CD14-positive monocyte (primary cell): Measurements from ENCODE around the gene SEC16A. TPM values are rescaled to one million over a fixed set of nuclear protein-coding genes. Genes with fewer than 3 reads are reported as not detected.

ENCODE experiments used
- DNase-seq, 3 donors: peaks; one replicate each; pipeline ENCODE4 v3.0.0-alpha.2; 2011 to 2022
- H2AFZ ChIP-seq: 2 replicates; pipeline ENCODE4 v1.6.0; 2012; ENCODE audit warnings: mild to moderate bottlenecking, low read depth, low read length, inconsistent platforms; ENCODE audit not compliant: insufficient read depth, poor library complexity, severe bottlenecking
- H3K27ac ChIP-seq, 2 donors: 1 replicate in 1 of 2; 2 replicates in 1 of 2; pipeline ENCODE4 v1.5.1; 2012 to 2013; ENCODE audit warnings: low read length in 2 of 2, control low read depth in 1 of 2, inconsistent platforms in 1 of 2, low read depth in 1 of 2, mild to moderate bottlenecking in 1 of 2
- H3K27me3 ChIP-seq, 2 donors: one replicate each; pipeline versions ENCODE4 v1.6.0 to v1.6.1; 2011 to 2013; ENCODE audit warnings: low read length in 2 of 2; ENCODE audit not compliant: control insufficient read depth in 2 of 2, insufficient read depth in 2 of 2
- H3K36me3 ChIP-seq, 2 donors: replicated peaks in 1 of 2; 1 replicate in 1 of 2; 2 replicates in 1 of 2; pipeline versions ENCODE4 v1.5.1 to v1.6.1; 2012 to 2013; ENCODE audit warnings: low read length in 2 of 2, control low read depth in 1 of 2, inconsistent platforms in 1 of 2, mild to moderate bottlenecking in 1 of 2; ENCODE audit not compliant: insufficient read depth in 2 of 2, control insufficient read depth in 1 of 2
- H3K4me1 ChIP-seq, 2 donors: 1 replicate in 1 of 2; 2 replicates in 1 of 2; pipeline versions ENCODE4 v1.5.1 to v1.6.1; 2012 to 2013; ENCODE audit warnings: low read length in 2 of 2, control low read depth in 1 of 2, inconsistent platforms in 1 of 2, mild to moderate bottlenecking in 1 of 2, moderate library complexity in 1 of 2; ENCODE audit not compliant: insufficient read depth in 2 of 2, control insufficient read depth in 1 of 2
- H3K4me2 ChIP-seq: replicated peaks from 2 replicates; pipeline ENCODE3; 2012; ENCODE audit warnings: low read length, moderate library complexity, mild to moderate bottlenecking; ENCODE audit not compliant: poor library complexity, severe bottlenecking; ENCODE audit errors: extremely low read depth
- H3K4me3 ChIP-seq, 3 experiments: fragments of 200-600 bp in 1 of 3; sonication (generic) in 1 of 3; replicated peaks in 1 of 3; 1 replicate in 2 of 3; 2 replicates in 1 of 3; pipeline ENCODE4 v1.5.1; 2011 to 2013; ENCODE audit warnings: low read length in 3 of 3, mild to moderate bottlenecking in 3 of 3, control low read depth in 2 of 3, low read depth in 2 of 3, inconsistent platforms in 1 of 3, moderate library complexity in 1 of 3
- H3K79me2 ChIP-seq: 2 replicates; pipeline ENCODE4 v1.6.0; 2012; ENCODE audit warnings: mild to moderate bottlenecking, control low read depth, inconsistent platforms, low read length, moderate library complexity; ENCODE audit not compliant: insufficient read depth
- H3K9ac ChIP-seq: 2 replicates; pipeline ENCODE4 v1.6.0; 2017; ENCODE audit warnings: low read length, mild to moderate bottlenecking; ENCODE audit not compliant: insufficient read depth, poor library complexity, severe bottlenecking
- H3K9me3 ChIP-seq, 2 donors: replicated peaks in 1 of 2; 1 replicate in 1 of 2; 2 replicates in 1 of 2; pipeline versions ENCODE4 v1.5.1 to v1.6.1; 2012 to 2013; ENCODE audit warnings: low read length in 2 of 2, control low read depth in 1 of 2; ENCODE audit not compliant: control insufficient read depth in 1 of 2, insufficient read depth in 1 of 2
- H4K20me1 ChIP-seq: 2 replicates; pipeline ENCODE4 v1.6.0; 2012; ENCODE audit warnings: mild to moderate bottlenecking, low read length, control low read depth, moderate library complexity; ENCODE audit not compliant: insufficient read depth
- H3K27ac Mint-ChIP-seq, 7 donors: one replicate each; pipeline ENCODE4 v1.8.0; 2020; ENCODE audit warnings: mild to moderate bottlenecking in 7 of 7, mixed read lengths in 7 of 7, moderate library complexity in 6 of 7, inconsistent platforms in 2 of 7
- H3K27me3 Mint-ChIP-seq, 3 donors: one replicate each; pipeline ENCODE4 v1.8.0; 2021 to 2022; ENCODE audit warnings: low read depth in 3 of 3, mild to moderate bottlenecking in 3 of 3, mixed read lengths in 3 of 3, moderate library complexity in 3 of 3, inconsistent platforms in 1 of 3
- H3K36me3 Mint-ChIP-seq, 2 donors: one replicate each; pipeline ENCODE4 v1.8.0; 2020; ENCODE audit warnings: mixed read lengths in 2 of 2, inconsistent platforms in 1 of 2, mild to moderate bottlenecking in 1 of 2
- H3K4me1 Mint-ChIP-seq: one replicate; pipeline ENCODE4 v1.8.0; 2020; ENCODE audit warnings: mild to moderate bottlenecking, mixed read lengths
- H3K4me3 Mint-ChIP-seq, 2 donors: one replicate each; pipeline ENCODE4 v1.8.0; 2020; ENCODE audit warnings: mild to moderate bottlenecking in 2 of 2, mixed read lengths in 2 of 2, moderate library complexity in 1 of 2
- H3K9me3 Mint-ChIP-seq, 7 donors: one replicate each; pipeline ENCODE4 v1.8.0; 2020 to 2022; ENCODE audit warnings: mixed read lengths in 7 of 7, mild to moderate bottlenecking in 6 of 7, moderate library complexity in 6 of 7, inconsistent platforms in 2 of 7
- CTCF ChIP-seq: fragments of 200-600 bp; IDR thresholded peaks from one replicate; pipeline ENCODE4 v1.8.0; 2022; ENCODE audit warnings: antibody characterized with exemption, mild to moderate bottlenecking
- WGBS: methylation state at CpG from one replicate; pipeline ENCODE4 v1.1.5; 2013; ENCODE audit warnings: missing lambda C conversion rate; ENCODE audit not compliant: insufficient coverage; 5-methylcytosine and 5-hydroxymethylcytosine counted together
- intact Hi-C, 2 donors: fragments of 100-400 bp; cut with micrococcal nuclease; formaldehyde crosslinking; loops; one replicate each; pipeline versions ENCODE4 v1.15.0 to v1.15.1; 2023
- polyA plus RNA-seq, 3 donors: library from polyadenylated mRNA; depleted of rRNA in 1 of 3; unstranded in 2 of 3; stranded (reverse) in 1 of 3; fragments of 300-500 nt in 2 of 3; fragments of >200 nt in 1 of 3; fragmentation: Illumina TruSeq in 2 of 3; gene quantifications; 1 replicate in 2 of 3; 2 replicates in 1 of 3; pipeline ENCODE4 v1.2.3, GENCODE V29; 2012 to 2021

Gene SEC16A
- polyA plus RNA-seq, 3 donors = 11.1 to 36.8 (median 19.1) TPM

GRCh38 chr9:136501686-136502085 is 18.8 kb upstream of the SEC16A start:
- Histone ChIP-seq H4K20me1 (peaks cover 98% of the 10 kb centered on the region), H3K4me1 (no peaks in the 10 kb centered on the region), H3K27me3 (no peaks in the 10 kb centered on the region), H3K36me3 (peaks cover 95 to 100% of the 10 kb centered on the region in 2 donors), H2AFZ (no peak overlapping the region), H3K9me3 (no peaks in the 10 kb centered on the region), H3K27ac (no peak overlapping the region), H3K79me2 (no peaks in the 10 kb centered on the region), H3K9ac (no peak overlapping the region), H3K4me3 (no peak overlapping the region), H3K4me2 (no peak overlapping the region)
- no peak for TF ChIP-seq CTCF
- Mint-ChIP-seq H3K4me1 (no peaks in the 10 kb centered on the region), H3K27me3 (peaks cover 0 to 4% (median 0%) of the 10 kb centered on the region in 3 donors), H3K36me3 (peaks cover 65 to 94% of the 10 kb centered on the region in 2 donors), H3K4me3 (no peak overlapping the region), H3K9me3 (no peaks in the 10 kb centered on the region), H3K27ac (no peak overlapping the region)
- intact Hi-C loops = no loop called here
- WGBS = 97% methylated on average over 22 of the region's 23 CpGs
- no peak for DNase-seq

- no peak for DNase-seq
- H3K36me3 ChIP-seq = peaks cover 95 to 100% of the 10 kb centered on the region in 2 donors
- WGBS = 97% methylated on average over 45 of the region's 50 CpGs
- no peak for TF ChIP-seq CTCF
- no peaks in the 10 kb centered on the region for H3K4me1 ChIP-seq
- peaks cover 98% of the 10 kb centered on the region for H4K20me1 ChIP-seq
- H3K79me2 ChIP-seq = no peaks in the 10 kb centered on the region
- no peak overlapping the region for H3K4me3 Mint-ChIP-seq
- H3K27ac Mint-ChIP-seq = no peak overlapping the region
- H3K27ac ChIP-seq = no peak overlapping the region
- H3K4me3 ChIP-seq = no peak overlapping the region
- H3K9me3 ChIP-seq = no peaks in the 10 kb centered on the region
- H3K27me3 Mint-ChIP-seq = peaks cover 0 to 2% (median 0%) of the 10 kb centered on the region in 3 donors
- intact Hi-C loops = no loop called here
- no peak overlapping the region for H3K4me2 ChIP-seq
- H3K9me3 Mint-ChIP-seq = no peaks in the 10 kb centered on the region
- H3K9ac ChIP-seq = no peak overlapping the region
- H3K4me1 Mint-ChIP-seq = no peaks in the 10 kb centered on the region
- H3K27me3 ChIP-seq = no peaks in the 10 kb centered on the region
- H2AFZ ChIP-seq = no peak overlapping the region
- H3K36me3 Mint-ChIP-seq = peaks cover 66 to 94% of the 10 kb centered on the region in 2 donors
Measured at GRCh38 chr9:136499935-136500910, 17.4 kb upstream of the SEC16A start.
